K562 (cell line): ENCODE measurements around the gene BRF1. TPM values are rescaled to one million over a fixed set of nuclear protein-coding genes. Genes with fewer than 3 reads are reported as not detected.

ENCODE experiments used
- ATAC-seq: fragments of 200-7000 bp; cut with Tn5 transposase; 3 replicates; pipeline ENCODE4 v1.9.1; 2020; ENCODE audit warnings: moderate library complexity
- BruUV-seq: library from RNA; stranded (reverse); fragments of 400-500 nt; replicated peaks from 2 replicates; lab custom pipeline; 2021; lab: Mats Ljungman, UMichigan
- CTCF ChIA-PET: fragments of 300-600 bp; formaldehyde crosslinking; extraction: SDS; loops from one replicate; lab custom pipeline; 2021; ENCODE audit warnings: low intra/inter-chr PET ratio; lab: Yijun Ruan, JAX
- POLR2A ChIA-PET: fragments of 300-600, 350-650 bp; sonication (Branson Sonifier 250); formaldehyde crosslinking; extraction: SDS; loops from one replicate; lab custom pipeline; 2021; ENCODE audit warnings: antibody characterized with exemption, inconsistent platforms; lab: Yijun Ruan, JAX
- DNase-seq, 4 experiments: peaks; one replicate each; pipeline versions ENCODE4 v3.0.0 to v3.0.0-alpha.2; 2011 to 2018; ENCODE audit warnings: low spot score in 3 of 4, mixed read lengths in 3 of 4; ENCODE audit errors: extremely low read depth in 1 of 4
- FAIRE-seq: peaks from 2 replicates; lab custom pipeline; 2011; peaks lifted over from hg19 to GRCh38; lab: Jason Lieb, UNC
- H2AFZ ChIP-seq: 2 replicates; pipeline ENCODE4 v1.6.0; 2011; ENCODE audit warnings: low read depth, low read length, control low read depth, inconsistent platforms
- H3K27ac ChIP-seq: fragments of 200-600 bp; 3 replicates; pipeline ENCODE4 v1.8.0; 2011; ENCODE audit warnings: low read depth, mild to moderate bottlenecking, control low read depth, inconsistent platforms, low read length, moderate library complexity, mixed read lengths; ENCODE audit errors: extremely low read depth
- H3K27me3 ChIP-seq, 2 experiments: fragments of 300-600 bp in 1 of 2; 2 replicates in 1 of 2; 3 replicates in 1 of 2; pipeline versions ENCODE4 v1.6.0 to v1.8.0; 2011; ENCODE audit warnings: inconsistent platforms in 2 of 2, low read length in 2 of 2, mild to moderate bottlenecking in 1 of 2, mixed read lengths in 1 of 2, moderate library complexity in 1 of 2; ENCODE audit not compliant: control insufficient read depth in 2 of 2, insufficient read depth in 2 of 2
- H3K36me3 ChIP-seq: fragments of 300-600 bp; 3 replicates; pipeline ENCODE4 v1.8.0; 2011; ENCODE audit warnings: mild to moderate bottlenecking, low read length, inconsistent platforms; ENCODE audit not compliant: control insufficient read depth, insufficient read depth
- H3K4me1 ChIP-seq, 2 experiments: fragments of 200-600 bp in 1 of 2; replicated peaks in 1 of 2; 2 replicates in 1 of 2; 3 replicates in 1 of 2; pipeline versions ENCODE4 v1.5.1 to v1.8.0; 2011; ENCODE audit warnings: inconsistent platforms in 2 of 2, low read length in 2 of 2, mild to moderate bottlenecking in 1 of 2, mixed read lengths in 1 of 2, moderate library complexity in 1 of 2; ENCODE audit not compliant: control insufficient read depth in 2 of 2, insufficient read depth in 2 of 2
- H3K4me2 ChIP-seq: 2 replicates; pipeline ENCODE4 v1.6.1; 2011; ENCODE audit warnings: low read length, control low read depth, inconsistent platforms, mixed read lengths; ENCODE audit not compliant: insufficient read depth
- H3K4me3 ChIP-seq: fragments of 200-600 bp; sonication (generic), shearing (Covaris generic); 2 replicates; pipeline ENCODE4 v1.5.1; 2016; ENCODE audit warnings: control low read depth, inconsistent platforms
- H3K79me2 ChIP-seq: fragments of 200-600 bp; 3 replicates; pipeline ENCODE4 v1.8.0; 2011; ENCODE audit warnings: low read length, inconsistent platforms; ENCODE audit not compliant: control insufficient read depth, insufficient read depth
- H3K9ac ChIP-seq, 2 experiments: 2 replicates each; pipeline versions ENCODE4 v1.6.0 to v1.6.1; 2011; ENCODE audit warnings: low read depth in 2 of 2, low read length in 2 of 2, control low read depth in 1 of 2, inconsistent platforms in 1 of 2, mild to moderate bottlenecking in 1 of 2, mixed read lengths in 1 of 2; ENCODE audit not compliant: insufficient read depth in 1 of 2
- H3K9me1 ChIP-seq: one replicate; pipeline ENCODE4 v1.6.0; 2011; ENCODE audit warnings: inconsistent platforms, mild to moderate bottlenecking, low read length, moderate library complexity; ENCODE audit not compliant: control insufficient read depth, insufficient read depth
- H3K9me3 ChIP-seq: replicated peaks from 2 replicates; pipeline ENCODE4 v1.5.1; 2011; ENCODE audit warnings: low read depth, low read length, inconsistent platforms; ENCODE audit not compliant: control insufficient read depth, insufficient read depth
- H4K20me1 ChIP-seq: replicated peaks from 2 replicates; pipeline ENCODE4 v1.6.1; 2011; ENCODE audit warnings: low read length, inconsistent platforms, mixed read lengths; ENCODE audit not compliant: control insufficient read depth, insufficient read depth
- LARP7 ChIP-seq: fragments of 450-650 bp; IDR thresholded peaks from 2 replicates; pipeline ENCODE4 v1.6.1; 2016
- MBD1 ChIP-seq: fragments of 250-450 bp; sonication (Bioruptor Pico); IDR thresholded peaks from 2 replicates; pipeline ENCODE4 v1.8.0; 2022; ENCODE audit warnings: inconsistent platforms
- MGA ChIP-seq: fragments of 450-650 bp; IDR thresholded peaks from 2 replicates; pipeline ENCODE4 v1.6.1; 2016; ENCODE audit warnings: mild to moderate bottlenecking, moderate library complexity
- NFIC ChIP-seq: fragments of 450-650 bp; IDR thresholded peaks from 2 replicates; pipeline ENCODE4 v1.6.1; 2017; ENCODE audit warnings: mild to moderate bottlenecking, inconsistent platforms
- RAD21 ChIP-seq, 2 experiments: fragments of 250-450 bp in 1 of 2; fragments of 450-650 bp in 1 of 2; sonication (Bioruptor Pico) in 1 of 2; formaldehyde crosslinking in 1 of 2; IDR thresholded peaks in 1 of 2; conservative IDR thresholded peaks in 1 of 2; 2 replicates each; pipeline versions ENCODE4 v1.4.0 to v1.8.0; 2020 to 2022; ENCODE audit warnings: mild to moderate bottlenecking in 2 of 2, moderate library complexity in 1 of 2
- USF2 ChIP-seq: sonication (generic); formaldehyde crosslinking; IDR thresholded peaks from 2 replicates; pipeline ENCODE4 v1.5.0; 2020; ENCODE audit warnings: missing genetic modification reagents
- ZNF76 ChIP-seq: fragments of 250-450 bp; sonication (Bioruptor Pico); IDR thresholded peaks from 2 replicates; pipeline ENCODE4 v1.4.0; 2020; ENCODE audit warnings: mild to moderate bottlenecking, moderate library complexity, borderline replicate concordance
- WGBS: fragments of 100-300 bp; shearing (Covaris generic); methylation state at CpG from one replicate; pipeline ENCODE4 v1.1.6; 2016; ENCODE audit warnings: low coverage, mixed read lengths; ENCODE audit not compliant: insufficient coverage; ENCODE audit errors: missing lambda C conversion rate; 5-methylcytosine and 5-hydroxymethylcytosine counted together
- in situ Hi-C: fragments of 300-500 bp; cut with MboI; formaldehyde crosslinking; loops from 4 replicates; pipeline ENCODE4 v1.15.0; 2018; ENCODE audit warnings: inconsistent platforms, mixed read lengths
- intact Hi-C: fragments of 100-400 bp; cut with micrococcal nuclease; formaldehyde crosslinking; loops from 2 replicates; pipeline ENCODE4 v1.14.2; 2022
- polyA plus RNA-seq, 8 experiments: library from polyadenylated mRNA; depleted of rRNA in 4 of 8; stranded (reverse) in 5 of 8; unstranded in 3 of 8; fragments of >200 nt; fragmentation: Nextera tagmentation in 2 of 8; fragmentation: Illumina TruSeq in 1 of 8; extraction: Ambion mirVana in 2 of 8; extraction: Trizol in 1 of 8; gene quantifications; 2 replicates each; pipeline versions ENCODE4 v1.2.1 to v1.2.3, GENCODE V29; 2011 to 2014; ENCODE audit warnings: inconsistent platforms in 1 of 8, missing spikeins in 1 of 8
- total RNA-seq, 7 experiments: library from RNA; depleted of rRNA in 6 of 7; stranded (reverse); fragments of >200 nt in 6 of 7; fragmentation: Illumina TruSeq in 2 of 7; extraction: Trizol in 2 of 7; gene quantifications; 2 replicates each; pipeline versions ENCODE4 v1.2.1 to v1.2.3, GENCODE V29; 2011 to 2021; ENCODE audit warnings: low replicate concordance in 1 of 7

BRF1 gene
- total and polyA plus RNA-seq, 9 of the 15 experiments (the other 6 are each of a cell fraction or from before 2014, with no cell fraction given): 0.14 to 24.6 (median 8.2) TPM

GRCh38 chr14:105200074-105200473 lies 100.7 kb downstream of the BRF1 start:
- WGBS: 33% methylated on average over 6 of the region's 10 CpGs
- H3K9ac ChIP-seq: no peak overlapping the region
- no peaks in the 10 kb centered on the region for H3K36me3 ChIP-seq
- H3K4me3 ChIP-seq: no peak overlapping the region
- in situ Hi-C loops (loop anchor here (5.0 kb wide), 1 partner anchor 67 kb away; no protein-coding TSS in a partner anchor), intact Hi-C loops (loop anchor here (5.0 kb wide), 1 partner anchor 82 kb away; no protein-coding TSS in a partner anchor)
- no TSS peak for BruUV-seq
- no peak overlapping the region for H3K4me2 ChIP-seq
- H3K79me2 ChIP-seq: no peaks in the 10 kb centered on the region
- POLR2A ChIA-PET: no interaction called here
- no peaks in the 10 kb centered on the region for H3K9me1 ChIP-seq
- H3K9me3 ChIP-seq: no peaks in the 10 kb centered on the region
- H3K27ac ChIP-seq: no peak overlapping the region
- no peak for FAIRE-seq
- peaks cover 6 to 71% of the 10 kb centered on the region in 2 experiments; a peak in 3 of 5 replicates for H3K4me1 ChIP-seq
- H4K20me1 ChIP-seq: peaks cover 12% of the 10 kb centered on the region; the same call in 1 of the 2 replicates
- no peak overlapping the region for H2AFZ ChIP-seq
- H3K27me3 ChIP-seq: peaks cover 0 to 12% of the 10 kb centered on the region in 2 experiments; a peak in 2 of 5 replicates
- CTCF ChIA-PET: interaction anchor here (1.3 kb wide), 1 partner anchor 152 kb away, joined by 3 read pairs; no protein-coding TSS in a partner anchor
- peak in 1 of 4 experiments; percentile 30 for DNase-seq
- ATAC-seq: peak; percentile 38
- TF ChIP-seq ZNF76 (CRISPR knock-in tag): no peak
- no peak for TF ChIP-seq NFIC
- TF ChIP-seq MBD1 (CRISPR knock-in tag): no peak
- no peak for TF ChIP-seq LARP7
- TF ChIP-seq MGA: no peak
- peak in 1 of 2 experiments; percentile 48; a peak in 2 of 4 replicates for TF ChIP-seq RAD21 (CRISPR knock-in tag; conservative IDR thresholded peaks at IDR 0.05 in 1 of 2, IDR thresholded peaks at IDR 0.05 in 1 of 2)
- TF ChIP-seq USF2 (CRISPR knock-in tag): 0 out of 2 replicates have a peak, but pooled peaks have one; percentile 12
